Superior temporal gyrus (tissue), 1 donor: ENCODE data around the gene PRSS35.
"Not testable (repeated sequence)": the region's sequence is repeated elsewhere in the genome, so short reads cannot be mapped to it uniquely, and the experiment has no call there.

Experiments
- DNase-seq: peaks from one replicate; pipeline ENCODE4 v3.0.0-alpha.2; 2016; ENCODE audit errors: extremely low spot score

PRSS35 gene

DNA sequence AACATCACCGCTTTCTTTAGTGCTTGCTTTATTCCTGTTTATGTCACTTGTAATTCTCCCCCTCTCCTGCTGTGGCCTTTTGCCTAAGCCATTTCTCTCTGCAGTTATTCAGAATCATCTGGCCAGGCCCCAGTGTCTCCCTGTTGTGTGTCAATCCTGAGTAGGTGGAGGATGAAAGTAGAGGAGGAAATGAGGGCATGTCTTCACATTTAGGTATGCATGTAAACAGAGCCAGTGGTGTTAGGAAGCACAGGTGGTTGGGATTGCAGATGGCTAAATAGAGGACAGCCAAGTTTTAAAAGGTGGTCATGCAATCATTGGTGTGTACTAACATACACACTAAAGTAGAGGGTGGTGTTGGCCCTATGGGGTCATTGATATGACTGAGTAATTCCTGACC, 5.2 kb downstream of the PRSS35 start:
- DNase-seq: no peak

DNA sequence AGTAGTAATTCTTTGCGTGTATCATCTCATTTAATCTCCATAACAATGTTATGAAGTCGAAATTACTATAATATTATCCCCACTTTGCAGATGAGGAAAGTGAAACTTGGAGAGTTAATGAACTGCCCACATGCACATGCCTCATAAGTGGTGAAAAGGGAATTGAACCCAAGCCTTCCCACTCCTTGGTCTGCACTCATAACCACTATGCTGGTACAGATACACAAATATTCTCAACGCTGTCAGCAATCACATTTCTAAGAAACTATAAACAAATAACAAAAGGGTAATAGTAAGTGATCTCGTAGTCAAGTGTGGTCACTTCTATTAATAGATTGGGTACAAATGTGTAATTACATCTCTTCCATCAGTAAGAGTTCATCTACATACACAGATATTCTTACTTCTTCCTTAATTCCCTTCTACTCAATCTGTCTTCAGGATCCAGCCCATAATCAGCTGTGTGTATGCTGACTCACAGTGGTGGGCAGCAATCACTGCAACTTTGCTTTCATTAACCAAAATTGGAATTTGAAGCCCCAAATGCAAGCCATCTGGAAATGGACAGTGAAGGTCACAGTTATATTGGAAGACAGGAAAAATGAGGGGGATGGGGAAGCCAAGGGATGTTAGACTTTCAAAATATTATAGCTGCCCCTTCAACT, 6.6 kb downstream of the PRSS35 start:
- DNase-seq: no peak

DNA sequence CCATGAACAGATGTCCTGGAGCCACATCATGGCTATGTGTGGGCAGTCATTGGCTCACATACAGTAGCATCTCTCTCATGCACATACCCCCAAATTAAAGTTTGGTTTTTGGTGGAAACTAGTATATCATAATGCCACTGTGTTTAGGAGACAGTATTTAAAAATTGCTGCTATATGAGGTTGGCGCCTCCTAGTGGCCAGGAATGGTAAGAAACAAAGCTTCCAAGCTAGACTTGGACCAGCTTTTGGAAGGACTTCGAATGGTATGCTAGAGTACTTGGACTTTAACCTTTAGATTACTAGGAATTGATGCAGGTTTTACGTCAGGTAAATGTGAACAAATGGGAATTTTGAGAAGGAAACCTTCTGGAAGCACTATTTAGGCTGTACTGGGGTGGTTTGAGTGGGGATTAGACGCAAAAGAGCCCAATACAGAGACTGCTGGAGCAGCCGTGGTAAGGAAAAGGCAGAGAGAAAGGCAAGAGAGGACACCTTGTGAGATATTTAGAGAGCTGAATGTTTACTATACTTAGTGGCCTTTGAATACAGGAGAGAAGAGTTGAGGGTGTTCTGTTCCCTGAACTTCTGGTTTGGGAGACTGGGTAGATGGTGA, 23.8 kb downstream of the PRSS35 start:
- no peak for DNase-seq

DNA sequence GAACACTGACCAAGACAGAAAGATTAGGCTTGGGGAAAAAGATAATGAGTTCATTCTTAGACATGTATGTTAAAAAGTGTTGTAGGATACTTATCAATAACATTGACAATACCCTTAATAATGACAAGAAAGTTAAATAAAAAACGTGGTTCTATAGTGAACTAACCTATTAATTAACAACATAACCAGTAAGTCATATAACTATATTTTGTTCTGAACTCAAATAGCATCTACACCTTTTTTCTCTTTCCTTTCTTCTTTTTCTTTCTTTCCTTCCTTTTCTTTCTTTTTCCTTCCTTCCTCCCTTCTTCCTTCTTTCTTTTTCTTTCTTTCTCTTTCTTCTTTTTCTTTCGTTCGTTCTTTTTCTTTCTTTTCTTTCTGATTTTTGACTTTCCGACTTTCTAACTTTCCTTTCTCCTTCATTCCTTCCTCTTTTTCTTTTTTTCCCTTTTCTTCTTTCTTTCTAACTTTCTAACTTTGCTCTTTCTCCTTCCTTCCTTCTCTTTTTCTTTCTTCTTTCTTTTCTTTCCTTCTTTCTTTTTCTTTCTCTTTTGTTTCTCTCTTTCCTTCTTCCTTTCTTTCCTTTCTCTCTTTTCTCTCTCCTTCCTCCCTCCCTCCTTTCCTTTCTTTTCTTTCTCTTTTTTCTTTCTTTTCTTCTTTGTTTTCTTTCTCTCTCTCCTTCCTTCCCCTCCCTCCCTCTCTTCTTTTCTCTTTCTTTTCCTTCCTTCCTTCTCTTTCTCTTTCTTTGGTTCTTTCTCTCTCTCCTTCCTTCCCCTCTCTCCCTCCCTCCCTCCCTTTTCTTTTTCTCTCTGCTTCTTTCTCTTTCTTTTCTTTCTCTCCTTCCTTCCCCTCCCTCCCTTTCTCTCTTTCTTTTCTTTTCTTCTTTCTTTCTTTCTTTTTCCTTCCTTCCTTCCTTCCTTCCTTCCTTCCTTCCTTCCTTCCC, 24.6 kb downstream of the PRSS35 start:
- DNase-seq: no peak

DNA sequence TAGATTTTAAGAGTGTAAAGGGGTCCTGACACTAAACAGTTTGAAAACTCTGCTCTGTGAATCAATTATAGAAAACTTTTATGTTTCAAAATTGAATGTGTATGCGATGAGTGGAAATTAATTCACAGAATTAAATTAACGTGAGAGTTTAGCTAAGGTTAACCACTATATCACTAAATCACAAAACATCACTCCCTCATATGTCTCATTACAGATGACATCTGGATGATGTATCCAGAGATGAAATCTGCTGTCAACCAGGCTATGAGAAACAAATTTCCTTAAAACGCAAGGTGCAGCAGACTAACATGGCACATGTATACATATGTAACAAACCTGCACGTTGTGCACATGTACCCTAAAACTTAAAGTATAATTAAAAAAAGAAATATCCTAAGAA, 27.3 kb downstream of the PRSS35 start:
- DNase-seq: no peak

DNA sequence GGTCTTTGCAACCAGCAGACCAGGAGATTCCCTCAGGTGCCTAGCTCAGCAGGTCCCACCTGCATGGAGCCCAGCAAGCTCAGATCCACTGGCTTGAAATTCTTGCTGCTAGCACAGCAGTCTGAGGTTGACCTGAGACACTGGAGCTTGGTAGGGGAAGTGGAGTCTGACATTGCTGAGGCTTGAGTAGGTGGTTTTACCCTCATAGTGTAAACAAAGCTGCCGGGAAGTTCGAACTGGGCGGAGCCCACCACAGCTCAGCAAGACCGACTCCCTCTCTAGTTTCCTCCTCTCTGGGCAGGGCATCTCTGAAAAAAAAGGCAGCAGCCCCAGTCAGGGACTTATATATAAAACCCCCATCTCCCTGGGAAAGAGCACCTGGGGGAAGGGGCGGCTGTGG, 34.3 kb downstream of the PRSS35 start:
- no peak for DNase-seq

DNA sequence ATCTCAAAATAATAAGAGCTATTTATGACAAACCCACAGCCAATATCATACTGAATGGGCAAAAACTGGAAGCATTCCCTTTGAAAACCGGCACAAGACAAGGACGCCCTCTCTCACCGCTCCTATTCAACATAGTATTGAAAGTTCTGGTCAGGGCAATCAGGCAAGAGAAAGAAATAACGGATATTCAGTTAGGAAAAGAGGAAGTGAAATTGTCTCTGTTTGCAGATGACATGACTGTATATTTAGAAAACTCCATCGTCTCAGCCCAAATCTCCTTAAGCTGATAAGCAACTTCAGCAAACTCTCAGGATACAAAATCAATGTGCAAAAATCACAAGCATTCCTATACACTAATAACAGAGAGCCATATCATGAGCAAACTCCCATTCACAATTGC, 38.1 kb downstream of the PRSS35 start:
- not testable (repeated sequence) for DNase-seq

DNA sequence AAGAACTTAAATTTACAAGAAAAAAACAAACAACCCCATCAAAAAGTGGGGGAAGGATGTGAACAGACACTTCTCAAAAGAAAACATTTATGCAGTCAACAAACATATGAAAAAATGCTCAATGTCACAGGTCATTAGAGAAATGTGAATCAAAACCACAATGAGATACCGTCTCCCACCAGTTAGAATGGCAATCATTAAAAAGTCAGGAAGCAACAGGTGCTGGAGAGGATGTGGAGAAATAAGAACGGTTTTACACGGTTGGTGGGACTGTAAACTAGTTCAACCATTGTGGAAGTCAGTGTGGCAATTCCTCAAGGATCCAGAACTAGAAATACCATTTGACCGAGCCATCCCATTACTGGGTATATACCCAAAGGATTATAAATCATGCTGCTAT, 39.4 kb downstream of the PRSS35 start:
- DNase-seq: not testable (repeated sequence)

DNA sequence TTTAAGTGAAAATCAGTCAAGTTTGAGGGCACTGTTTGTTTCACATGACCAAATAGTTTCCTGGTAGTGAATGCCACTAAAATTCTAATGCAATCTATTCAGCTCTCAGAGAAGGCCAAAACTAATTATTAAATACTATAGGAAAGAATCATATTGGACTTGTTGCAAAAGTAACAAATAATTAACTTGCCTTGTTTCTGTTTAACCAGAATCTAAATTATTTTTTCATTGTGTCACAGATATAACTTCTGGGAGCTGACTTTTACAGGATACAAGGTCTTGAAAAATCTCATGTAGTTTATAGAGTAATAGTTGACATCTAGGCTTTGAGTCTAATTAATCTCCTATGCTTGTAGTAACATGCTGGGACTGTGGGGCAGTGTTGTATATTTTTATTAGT, 44.5 kb downstream of the PRSS35 start:
- DNase-seq: no peak

DNA sequence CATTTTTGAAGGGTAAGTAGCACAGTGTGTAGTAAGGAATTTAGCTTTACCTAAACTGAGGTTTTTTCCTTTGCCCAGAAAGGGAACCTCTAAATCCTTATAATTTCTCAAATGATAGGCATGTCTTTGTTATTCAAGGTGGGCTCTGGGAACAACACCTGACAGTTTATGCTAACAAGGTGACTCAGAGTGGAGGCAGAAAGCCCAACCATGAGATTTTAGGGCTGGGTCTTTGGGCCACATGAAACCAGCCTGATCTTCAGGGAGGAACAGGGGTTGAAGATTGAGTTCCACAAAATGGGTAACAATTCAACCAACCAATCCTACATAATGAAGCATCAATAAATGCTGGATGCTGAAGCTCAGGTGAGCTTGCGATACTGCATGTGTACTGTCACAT, 46.6 kb downstream of the PRSS35 start:
- no peak for DNase-seq

DNA sequence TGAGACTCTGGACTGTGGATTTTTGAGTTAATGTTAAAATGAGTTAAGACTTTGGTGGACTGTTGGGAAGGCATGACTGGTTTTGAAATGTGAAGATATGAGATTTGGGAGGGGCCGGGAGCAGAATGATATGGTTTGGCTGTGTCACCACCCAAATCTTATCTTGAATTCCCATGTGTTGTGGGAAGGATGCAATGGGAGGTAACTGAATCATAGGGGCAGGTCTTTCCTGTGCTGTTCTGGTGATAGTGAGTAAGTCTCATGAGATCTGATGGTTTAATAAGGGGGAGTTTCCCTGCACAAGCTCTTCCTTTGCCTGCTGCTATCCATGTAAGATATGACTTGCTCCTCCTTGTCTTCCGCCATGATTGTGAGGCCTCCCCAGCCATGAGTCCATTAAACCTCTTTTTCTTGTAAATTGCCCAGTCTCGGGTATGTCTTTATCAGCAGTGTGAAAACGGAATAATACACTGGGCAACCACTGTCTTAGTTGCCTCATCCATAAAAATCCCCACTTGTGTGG, 59.4 kb downstream of the PRSS35 start:
- DNase-seq: not testable (repeated sequence)

DNA sequence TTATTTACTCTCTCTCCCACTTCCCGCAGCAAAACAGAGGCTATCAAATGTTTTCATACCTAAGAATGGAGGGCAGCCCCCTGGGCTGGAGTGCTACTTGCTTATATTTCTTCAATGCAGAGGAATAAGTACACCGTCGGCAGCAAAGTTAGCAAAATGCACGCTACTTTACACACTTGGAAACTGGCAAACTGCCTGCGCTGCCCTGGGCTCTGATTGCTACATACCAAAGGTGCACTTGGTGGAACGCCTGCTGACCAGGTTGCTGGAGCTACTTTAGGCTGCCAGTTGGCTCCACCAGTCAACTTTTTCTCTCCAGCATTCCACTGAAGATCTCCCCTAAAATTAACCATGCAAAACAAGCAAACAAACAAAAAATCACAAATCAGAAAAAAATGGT, 62.4 kb downstream of the PRSS35 start:
- no peak for DNase-seq
